IPS-18a (cell line): ENCODE results near the gene SFTPD.

ENCODE experiments used
- H3K27ac ChIP-seq: one replicate; pipeline ENCODE4 v1.5.1; 2013; ENCODE audit warnings: low read length
- H3K27me3 ChIP-seq: one replicate; pipeline ENCODE4 v1.6.1; 2013; ENCODE audit warnings: mild to moderate bottlenecking, low read length; ENCODE audit not compliant: control insufficient read depth, insufficient read depth
- H3K36me3 ChIP-seq: one replicate; pipeline ENCODE4 v1.6.1; 2013; ENCODE audit warnings: low read depth, low read length; ENCODE audit not compliant: control insufficient read depth
- H3K4me1 ChIP-seq: one replicate; pipeline ENCODE4 v1.6.1; 2013; ENCODE audit warnings: low read depth, low read length; ENCODE audit not compliant: control insufficient read depth
- H3K4me3 ChIP-seq: one replicate; pipeline ENCODE4 v1.5.1; 2013; ENCODE audit warnings: low read length
- H3K9ac ChIP-seq: one replicate; pipeline ENCODE4 v1.6.1; 2013; ENCODE audit warnings: mild to moderate bottlenecking, low read length, moderate library complexity
- H3K9me3 ChIP-seq: one replicate; pipeline ENCODE4 v1.6.1; 2013; ENCODE audit warnings: low read depth, low read length; ENCODE audit not compliant: control insufficient read depth

SFTPD gene

DNA sequence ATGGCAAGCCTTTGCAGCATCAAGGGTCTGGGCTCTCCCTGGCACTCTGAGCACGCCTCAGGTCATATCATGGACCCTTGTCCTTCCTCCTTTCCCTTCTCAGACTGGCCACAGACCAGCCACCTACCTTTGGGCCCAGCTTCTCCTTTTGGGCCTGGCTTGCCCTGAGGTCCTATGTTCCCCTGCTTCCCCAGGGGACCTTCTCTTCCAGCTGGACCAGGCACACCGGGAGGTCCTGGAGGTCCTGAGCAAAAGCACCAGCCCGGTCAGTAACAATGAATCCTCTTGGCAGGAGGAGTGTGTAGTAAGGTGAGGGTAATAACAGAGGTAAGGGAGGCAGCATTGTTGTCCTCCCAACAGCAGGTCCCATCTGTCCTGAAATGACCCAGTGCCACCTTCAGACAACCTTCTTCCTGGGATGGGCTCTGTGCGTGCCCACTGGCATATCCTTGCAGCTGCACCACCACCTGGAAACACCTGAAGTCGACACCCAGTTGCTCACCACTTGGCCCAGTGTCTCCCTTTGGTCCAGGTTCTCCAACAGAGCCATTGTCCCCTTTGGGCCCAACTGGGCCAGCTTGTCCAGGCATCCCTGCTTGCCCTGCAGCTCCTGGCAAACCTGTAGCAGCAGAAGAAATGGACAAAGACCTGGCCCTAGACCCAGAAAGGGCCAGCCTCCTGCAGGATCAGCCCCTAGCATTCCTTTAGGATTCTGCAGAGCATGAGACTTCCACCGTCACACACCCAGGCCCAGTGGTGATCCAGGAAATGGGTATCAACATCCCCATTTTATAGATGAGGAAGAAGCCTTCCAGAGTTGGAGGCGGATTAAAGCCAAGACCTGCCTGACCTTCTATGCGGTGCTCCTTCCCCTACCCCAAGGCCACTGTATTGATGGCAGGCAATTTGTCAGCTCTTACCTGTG, 6.4 kb downstream of the SFTPD start:
- Histone ChIP-seq H3K36me3 (no peaks in the 10 kb centered on the region), H3K4me3 (no peak overlapping the region), H3K27ac (no peak overlapping the region), H3K9me3 (no peaks in the 10 kb centered on the region), H3K4me1 (no peaks in the 10 kb centered on the region), H3K27me3 (no peaks in the 10 kb centered on the region), H3K9ac (no peak overlapping the region)

DNA sequence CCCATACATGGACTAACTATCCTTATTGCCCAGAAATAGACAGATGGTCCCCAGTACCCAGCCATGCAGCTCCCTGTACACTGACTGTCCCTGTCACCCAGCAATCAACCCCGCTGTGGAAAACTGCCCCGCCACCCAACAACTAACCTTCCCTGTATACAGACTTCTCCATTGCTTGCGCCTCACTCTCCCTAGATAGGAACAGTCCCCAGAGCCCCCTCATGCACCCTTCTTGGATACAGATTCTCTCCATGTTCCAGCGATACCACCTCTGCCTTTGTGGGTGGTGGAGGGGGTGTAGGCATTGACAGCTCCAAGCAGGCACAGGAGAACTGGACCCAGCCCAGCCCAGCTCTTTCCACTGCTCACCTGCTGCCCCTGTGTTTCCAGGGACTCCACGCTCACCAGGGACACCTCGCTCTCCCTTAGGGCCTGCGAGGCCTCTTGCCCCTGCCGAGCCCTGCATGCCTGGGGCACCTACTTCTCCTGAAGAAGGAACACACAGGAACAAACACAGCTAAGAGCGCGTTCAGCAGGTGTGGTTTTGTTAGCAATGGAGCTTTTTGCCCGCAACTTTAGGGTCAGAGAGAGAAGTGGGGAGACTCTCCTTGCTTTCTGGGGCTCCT, 7.2 kb downstream of the SFTPD start:
- Histone ChIP-seq H3K27ac (no peak overlapping the region), H3K36me3 (no peaks in the 10 kb centered on the region), H3K27me3 (no peaks in the 10 kb centered on the region), H3K9me3 (no peaks in the 10 kb centered on the region), H3K4me3 (no peak overlapping the region), H3K9ac (no peak overlapping the region), H3K4me1 (no peaks in the 10 kb centered on the region)

DNA sequence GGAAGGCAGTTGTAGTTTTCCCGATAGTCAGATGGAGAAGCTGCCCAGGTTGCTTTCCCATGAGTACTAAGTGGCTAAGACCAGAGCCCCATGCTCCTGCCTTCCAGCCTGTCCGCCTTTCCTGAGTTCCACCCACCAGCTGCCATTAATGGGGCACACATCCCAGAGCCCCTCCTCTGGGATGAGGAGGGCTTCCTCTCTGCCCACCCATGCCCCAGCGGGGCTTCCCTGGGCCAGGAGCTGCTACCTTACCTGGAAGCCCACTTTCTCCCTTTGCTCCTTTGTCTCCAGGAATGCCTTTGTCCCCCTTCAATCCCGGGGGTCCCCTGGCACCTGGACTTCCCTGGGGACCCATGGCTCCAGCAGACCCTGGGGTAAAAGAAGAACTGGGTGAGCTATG, 7.8 kb downstream of the SFTPD start:
- no peaks in the 10 kb centered on the region for H3K27me3 ChIP-seq
- no peaks in the 10 kb centered on the region for H3K4me1 ChIP-seq
- H3K9me3 ChIP-seq = no peaks in the 10 kb centered on the region
- H3K27ac ChIP-seq = no peak overlapping the region
- no peaks in the 10 kb centered on the region for H3K36me3 ChIP-seq
- H3K9ac ChIP-seq = no peak overlapping the region
- H3K4me3 ChIP-seq = no peak overlapping the region

DNA sequence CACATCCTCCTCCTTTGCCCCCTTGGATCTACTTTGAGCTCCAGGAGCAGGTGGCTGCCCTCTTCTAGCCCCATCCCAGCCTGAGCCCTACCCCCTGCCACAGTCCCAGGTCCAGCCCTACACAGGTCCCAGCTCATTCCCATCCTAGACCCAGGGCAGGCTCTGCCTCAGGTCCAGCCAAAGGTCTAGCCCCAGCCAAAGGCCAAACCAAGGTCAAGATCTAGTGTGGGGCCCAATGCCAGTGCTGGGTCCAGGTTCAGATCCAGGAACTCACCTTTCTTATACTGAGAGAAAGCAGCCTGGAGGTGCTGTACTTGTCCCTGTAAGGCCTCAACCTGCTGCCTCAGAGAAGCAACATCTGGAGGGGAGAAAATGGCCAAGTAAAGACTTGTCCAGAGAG, 8.5 kb downstream of the SFTPD start:
- H3K9ac ChIP-seq = no peak overlapping the region
- H3K27ac ChIP-seq = no peak overlapping the region
- no peaks in the 10 kb centered on the region for H3K36me3 ChIP-seq
- no peaks in the 10 kb centered on the region for H3K4me1 ChIP-seq
- no peaks in the 10 kb centered on the region for H3K27me3 ChIP-seq
- no peak overlapping the region for H3K4me3 ChIP-seq
- no peaks in the 10 kb centered on the region for H3K9me3 ChIP-seq

DNA sequence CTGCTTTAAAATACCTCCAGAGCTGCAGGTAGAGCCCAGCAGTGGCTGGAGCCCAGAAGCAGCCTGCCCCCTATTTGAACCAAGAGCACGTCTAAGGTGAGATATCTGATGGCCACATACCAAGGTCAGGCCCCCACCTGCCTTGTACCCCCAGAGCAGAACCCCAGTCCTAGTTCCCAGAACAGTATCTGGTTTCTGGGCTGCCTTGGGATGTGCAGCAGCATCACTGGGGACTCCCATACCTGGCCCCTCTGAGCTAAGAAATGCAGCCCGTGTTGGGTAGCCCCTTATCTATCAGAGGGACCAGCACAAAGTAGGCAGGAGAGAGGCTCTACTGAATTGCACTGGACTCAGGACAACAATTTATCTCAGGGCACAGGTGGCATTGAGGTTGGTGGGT, 8.9 kb downstream of the SFTPD start:
- Histone ChIP-seq H3K9ac (no peak overlapping the region), H3K4me3 (no peak overlapping the region), H3K4me1 (no peaks in the 10 kb centered on the region), H3K9me3 (no peaks in the 10 kb centered on the region), H3K36me3 (no peaks in the 10 kb centered on the region), H3K27me3 (no peaks in the 10 kb centered on the region), H3K27ac (no peak overlapping the region)

DNA sequence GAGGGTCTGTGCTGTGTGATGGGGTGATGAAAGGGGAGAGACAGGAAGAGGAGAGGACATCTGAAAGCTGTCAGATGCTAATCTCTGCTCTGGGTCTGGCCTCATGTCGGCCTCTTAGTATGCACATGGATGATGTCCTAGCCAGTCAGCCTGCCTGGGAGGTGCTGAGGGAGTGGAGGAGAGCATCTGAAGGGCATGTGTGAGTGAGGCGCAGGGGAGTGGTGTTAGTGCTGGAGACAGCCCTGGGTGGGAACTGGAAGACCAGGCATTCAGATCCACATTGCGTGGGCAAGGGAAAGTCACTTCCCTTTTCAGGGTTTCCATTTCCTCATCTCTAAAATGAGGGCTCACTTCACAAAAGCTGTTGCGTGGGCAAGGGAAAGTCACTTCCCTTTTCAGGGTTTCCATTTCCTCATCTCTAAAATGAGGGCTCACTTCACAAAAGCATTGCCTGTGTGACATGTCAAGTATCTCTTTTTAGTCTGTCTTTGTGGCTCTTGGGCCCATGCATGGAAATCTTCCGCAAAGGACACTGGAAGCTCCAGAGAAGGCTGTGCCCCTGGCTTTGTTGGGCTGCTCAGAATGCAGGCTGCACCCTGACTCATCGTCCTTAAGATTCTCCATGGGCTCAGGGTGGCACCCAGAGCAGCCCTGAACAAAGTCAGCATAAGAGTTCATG, 10.0 kb downstream of the SFTPD start:
- no peak overlapping the region for H3K27ac ChIP-seq
- H3K9me3 ChIP-seq = no peaks in the 10 kb centered on the region
- no peaks in the 10 kb centered on the region for H3K4me1 ChIP-seq
- H3K36me3 ChIP-seq = no peaks in the 10 kb centered on the region
- no peak overlapping the region for H3K9ac ChIP-seq
- H3K4me3 ChIP-seq = no peak overlapping the region
- H3K27me3 ChIP-seq = no peaks in the 10 kb centered on the region

DNA sequence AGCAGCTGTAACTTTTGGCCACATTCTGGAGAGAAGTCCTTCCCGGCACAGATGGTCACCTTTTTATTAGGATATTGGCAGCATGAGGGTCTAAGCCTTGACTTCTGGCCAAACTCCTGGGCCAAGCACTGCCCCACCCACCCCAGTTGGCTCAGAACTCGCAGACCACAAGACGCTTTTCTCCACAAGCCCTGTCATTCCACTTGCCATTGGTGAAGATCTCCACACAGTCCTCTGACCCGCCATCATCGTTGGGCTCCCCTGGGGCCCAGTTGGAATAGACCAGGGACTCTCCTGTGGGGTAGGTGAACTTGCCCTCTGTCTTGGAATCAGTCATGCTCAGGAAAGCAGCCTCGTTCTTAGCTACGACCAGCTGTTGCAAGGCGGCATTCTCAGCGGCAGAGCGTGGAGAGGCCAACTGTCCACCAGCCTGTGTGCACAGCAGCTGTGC, 11.2 kb downstream of the SFTPD start:
- Histone ChIP-seq H3K9me3 (no peaks in the 10 kb centered on the region), H3K36me3 (no peaks in the 10 kb centered on the region), H3K4me3 (no peak overlapping the region), H3K27ac (no peak overlapping the region), H3K27me3 (no peaks in the 10 kb centered on the region), H3K4me1 (no peaks in the 10 kb centered on the region), H3K9ac (no peak overlapping the region)

DNA sequence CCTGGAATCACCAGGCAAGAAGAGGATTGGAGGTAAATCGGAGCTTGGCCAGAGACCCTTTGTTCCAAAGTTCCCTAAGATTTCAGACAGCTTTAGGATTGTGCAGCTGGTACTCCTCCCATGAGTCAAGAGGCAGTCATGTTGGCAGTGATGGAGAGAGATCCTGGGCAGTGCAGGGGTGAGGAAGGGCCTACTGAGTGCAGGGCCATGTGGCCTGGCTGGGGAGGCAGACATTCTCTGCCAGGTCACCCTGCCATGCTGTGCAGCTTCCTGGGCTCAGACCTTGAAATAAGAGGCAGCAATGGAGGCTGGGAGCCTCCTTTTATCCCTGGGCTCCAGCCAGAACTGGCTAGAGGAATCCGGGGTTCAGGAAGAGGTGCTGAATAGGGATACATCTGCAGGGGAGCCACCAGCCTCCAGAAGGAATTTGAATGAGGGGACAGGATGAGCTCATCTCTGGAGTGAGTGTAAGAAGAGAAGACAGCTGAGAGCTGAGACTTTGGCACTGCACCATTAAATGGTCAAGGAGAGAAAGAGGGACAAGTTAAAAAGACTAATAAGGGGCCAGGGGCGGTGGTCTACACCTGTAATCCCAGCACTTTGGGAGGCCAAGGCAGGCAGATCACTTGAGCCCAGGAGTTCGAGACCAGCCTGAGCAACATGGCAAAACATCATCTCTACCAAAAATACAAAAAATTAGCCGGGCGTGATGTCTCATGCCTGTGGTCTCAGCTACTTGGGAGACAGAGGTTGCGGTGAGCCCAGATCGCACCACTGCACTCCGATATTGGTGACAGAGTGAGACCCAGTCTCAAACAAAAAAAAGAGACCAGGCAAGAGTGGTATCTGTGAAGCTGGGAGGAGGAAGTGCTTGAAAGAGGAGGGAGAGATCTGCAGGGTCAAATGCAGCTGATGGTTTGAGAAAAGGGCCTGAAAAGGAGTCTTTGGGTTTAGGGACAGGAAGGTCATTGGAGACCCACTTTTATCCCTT, 12.0 kb downstream of the SFTPD start:
- Histone ChIP-seq H3K9me3 (no peaks in the 10 kb centered on the region), H3K36me3 (no peaks in the 10 kb centered on the region), H3K4me3 (no peak overlapping the region), H3K4me1 (no peaks in the 10 kb centered on the region), H3K27ac (no peak overlapping the region), H3K27me3 (no peaks in the 10 kb centered on the region), H3K9ac (no peak overlapping the region)

DNA sequence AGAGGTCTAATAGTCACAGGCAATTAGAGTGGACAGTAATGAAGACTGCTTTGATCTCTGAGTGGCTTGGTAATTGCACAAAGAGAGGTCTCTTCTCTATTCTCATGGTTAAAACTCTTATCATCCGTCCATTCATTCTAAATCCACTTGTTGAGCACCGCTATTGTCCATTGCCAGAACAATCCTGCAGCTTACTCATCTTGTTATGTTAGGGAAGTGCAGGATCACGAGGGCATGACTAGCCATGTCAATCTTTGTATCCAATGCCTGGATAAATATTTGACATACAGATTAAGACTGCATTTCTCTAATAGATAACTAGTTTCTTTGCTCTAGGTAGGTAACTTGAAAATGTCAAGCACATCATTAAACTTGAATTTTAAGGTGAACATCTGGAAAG, 14.9 kb downstream of the SFTPD start:
- H3K9me3 ChIP-seq = no peaks in the 10 kb centered on the region
- no peak overlapping the region for H3K9ac ChIP-seq
- H3K36me3 ChIP-seq = no peaks in the 10 kb centered on the region
- H3K27me3 ChIP-seq = peaks cover 18% of the 10 kb centered on the region
- no peak overlapping the region for H3K4me3 ChIP-seq
- no peak overlapping the region for H3K27ac ChIP-seq
- no peaks in the 10 kb centered on the region for H3K4me1 ChIP-seq

DNA sequence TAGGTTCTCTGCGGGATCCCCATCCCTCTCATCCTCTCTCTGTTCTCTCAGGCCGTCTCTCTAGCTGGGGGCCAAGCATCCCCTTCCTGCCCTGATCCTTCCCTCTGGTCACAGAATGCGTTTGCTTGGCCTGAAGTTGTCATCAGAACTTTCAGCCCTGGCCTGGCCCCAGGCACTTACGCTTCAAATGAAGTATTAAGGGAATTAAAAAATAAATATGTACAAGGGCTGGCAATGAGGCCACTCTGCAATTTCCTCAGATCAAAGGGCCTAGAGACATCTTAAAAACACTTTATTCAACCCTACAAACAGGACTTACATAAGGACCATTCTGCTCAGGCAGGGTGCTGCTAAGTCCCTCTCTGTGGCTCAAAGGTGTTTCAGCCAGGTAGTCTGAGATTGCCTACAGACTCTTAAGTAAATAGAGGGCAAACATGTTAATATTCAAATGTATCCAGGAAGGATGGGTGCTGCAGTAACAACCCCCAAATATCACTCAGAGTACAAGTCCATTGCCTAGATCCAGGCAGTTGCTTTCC, 16.0 kb downstream of the SFTPD start:
- Histone ChIP-seq H3K27me3 (peaks cover 18% of the 10 kb centered on the region), H3K4me3 (no peak overlapping the region), H3K9ac (no peak overlapping the region), H3K4me1 (no peaks in the 10 kb centered on the region), H3K9me3 (no peaks in the 10 kb centered on the region), H3K36me3 (no peaks in the 10 kb centered on the region), H3K27ac (no peak overlapping the region)
